ENCODE results near the gene DBNDD1.

- TF ChIP-seq CTCF (IDR thresholded peaks at IDR 0.05; ENCODE audit: poor library complexity) (no peak), EZH2phosphoT487 (IDR thresholded peaks at IDR 0.05; ENCODE audit: low read depth, severe bottlenecking, unreplicated experiment) (no peak)
These were observed 16.6 kb upstream of the DBNDD1 start for GRCh38 chr16:90035902-90036301.

All from hepatocyte (in vitro differentiated cells).